Measurements from ENCODE around the gene CAMTA1. TPM values are rescaled to one million over a fixed set of nuclear protein-coding genes. Genes with fewer than 3 reads are reported as not detected.

Gene CAMTA1
- polyA plus RNA-seq, 1 experiment: 23.1 TPM

GRCh38 chr1:7513081-7513480, 727.8 kb downstream of the CAMTA1 start:
- Histone ChIP-seq H3K36me3 (ENCODE audit: control insufficient read depth, insufficient read depth, low read length) (no peaks in the 10 kb centered on the region), H3K4me3 (ENCODE audit: low read depth, low read length) (no peak overlapping the region), H3K27me3 (ENCODE audit: control insufficient read depth, insufficient read depth, low read length) (no peaks in the 10 kb centered on the region)
- CTCF ChIA-PET: interaction anchor here (0.6 kb wide), 1 partner anchor 19 kb away, joined by 3 read pairs; no protein-coding TSS in a partner anchor
- no peak for DNase-seq (ENCODE audit: low read depth)
- POLR2A ChIA-PET: no interaction called here
- no peak for TF ChIP-seq CTCF (IDR thresholded peaks at IDR 0.05; ENCODE audit: insufficient read depth, low read depth, low read length)

- ChIA-PET CTCF (no interaction called here), POLR2A (no interaction called here)
- Histone ChIP-seq H3K36me3 (ENCODE audit: control insufficient read depth, insufficient read depth, low read length) (no peaks in the 10 kb centered on the region), H3K4me3 (ENCODE audit: low read depth, low read length) (no peak overlapping the region), H3K27me3 (ENCODE audit: control insufficient read depth, insufficient read depth, low read length) (no peaks in the 10 kb centered on the region)
- no peak for TF ChIP-seq CTCF (IDR thresholded peaks at IDR 0.05; ENCODE audit: insufficient read depth, low read depth, low read length)
- DNase-seq (ENCODE audit: low read depth): no peak
These were observed 729.9 kb downstream of the CAMTA1 start for GRCh38 chr1:7515175-7515574.

- no peak for DNase-seq (ENCODE audit: low read depth)
- ChIA-PET POLR2A (no interaction called here), CTCF (interaction anchor here (1.6 kb wide), 1 partner anchor 10 kb away, joined by 4 read pairs; no protein-coding TSS in a partner anchor)
- no peak for TF ChIP-seq CTCF (IDR thresholded peaks at IDR 0.05; ENCODE audit: insufficient read depth, low read depth, low read length)
- Histone ChIP-seq H3K36me3 (ENCODE audit: control insufficient read depth, insufficient read depth, low read length) (no peaks in the 10 kb centered on the region), H3K4me3 (ENCODE audit: low read depth, low read length) (no peak overlapping the region), H3K27me3 (ENCODE audit: control insufficient read depth, insufficient read depth, low read length) (no peaks in the 10 kb centered on the region)
These were observed 730.6 kb downstream of the CAMTA1 start for GRCh38 chr1:7515904-7516303.

- H3K27me3 ChIP-seq (ENCODE audit: control insufficient read depth, insufficient read depth, low read length): no peaks in the 10 kb centered on the region
- no peak for DNase-seq (ENCODE audit: low read depth)
- no peak overlapping the region for H3K4me3 ChIP-seq (ENCODE audit: low read depth, low read length)
- POLR2A ChIA-PET: no interaction called here
- H3K36me3 ChIP-seq (ENCODE audit: control insufficient read depth, insufficient read depth, low read length): no peaks in the 10 kb centered on the region
- no peak for TF ChIP-seq CTCF (IDR thresholded peaks at IDR 0.05; ENCODE audit: insufficient read depth, low read depth, low read length)
- CTCF ChIA-PET: interaction anchor here (1.6 kb wide), 1 partner anchor 9 kb away, joined by 4 read pairs; no protein-coding TSS in a partner anchor
These were observed 731.1 kb downstream of the CAMTA1 start for GRCh38 chr1:7516341-7516740.

GRCh38 chr1:7516929-7517328, 731.7 kb downstream of the CAMTA1 start:
- POLR2A ChIA-PET: no interaction called here
- DNase-seq (ENCODE audit: low read depth): no peak
- Histone ChIP-seq H3K4me3 (ENCODE audit: low read depth, low read length) (no peak overlapping the region), H3K27me3 (ENCODE audit: control insufficient read depth, insufficient read depth, low read length) (no peaks in the 10 kb centered on the region), H3K36me3 (ENCODE audit: control insufficient read depth, insufficient read depth, low read length) (no peaks in the 10 kb centered on the region)
- no peak for TF ChIP-seq CTCF (IDR thresholded peaks at IDR 0.05; ENCODE audit: insufficient read depth, low read depth, low read length)
- CTCF ChIA-PET: interaction anchor here (1.6 kb wide), 1 partner anchor 9 kb away, joined by 4 read pairs; no protein-coding TSS in a partner anchor
